ENCODE data around the gene TEX53. TPM values are rescaled to one million over a fixed set of nuclear protein-coding genes. Genes with fewer than 3 reads are reported as not detected.

Gene TEX53
- total RNA-seq, 1 experiment from 2014 or later, result not detected

GRCh38 chr9:114656301-114656700, 1.3 kb downstream of the TEX53 start:
- no peaks in the 10 kb centered on the region for H3K36me3 ChIP-seq (ENCODE audit: control insufficient read depth in 1 of 2, insufficient read depth in 2 of 2, low read length in 2 of 2)
- no peaks in the 10 kb centered on the region for H3K79me2 ChIP-seq (ENCODE audit: insufficient read depth, low read length)
- ATAC-seq (no peak), DNase-seq (ENCODE audit: low read depth, low spot score) (no peak)
- H3K4me2 ChIP-seq (ENCODE audit: low read length), result no peak overlapping the region
- no peak overlapping the region for H3K27ac ChIP-seq (ENCODE audit: low read depth, low read length)
- no peak for TF ChIP-seq FOSL1 (IDR thresholded peaks at IDR 0.05; ENCODE audit: low read depth)
- no peak for TF ChIP-seq SIN3A (IDR thresholded peaks at IDR 0.05; ENCODE audit: low read depth)
- no peak for TF ChIP-seq POLR2AphosphoS5 (IDR thresholded peaks at IDR 0.05; ENCODE audit: low read depth, low read length)
- TF ChIP-seq ZFX (IDR thresholded peaks at IDR 0.05), result no peak
- TF ChIP-seq EZH2phosphoT487 (IDR thresholded peaks at IDR 0.05; ENCODE audit: borderline replicate concordance), result no peak
- no peak for TF ChIP-seq YY1 (IDR thresholded peaks at IDR 0.05; ENCODE audit: extremely low read depth, insufficient replicate concordance, low read depth, low read length)
- TF ChIP-seq SRF (IDR thresholded peaks at IDR 0.05; ENCODE audit: low read depth), result no peak
- TF ChIP-seq MAX (IDR thresholded peaks at IDR 0.05), result no peak
- TF ChIP-seq SP1 (IDR thresholded peaks at IDR 0.05; ENCODE audit: low read depth), result no peak
- TF ChIP-seq CBX3 (IDR thresholded peaks at IDR 0.05; ENCODE audit: low read depth), result no peak
- TF ChIP-seq CEBPB (IDR thresholded peaks at IDR 0.05; ENCODE audit: low read depth), result no peak
- no peak for TF ChIP-seq ZNF274 (IDR thresholded peaks at IDR 0.05; ENCODE audit: low read depth, low read length)
- H3K4me3 ChIP-seq (replicated peaks in 1 of 2; ENCODE audit: low read depth in 1 of 2, low read length in 2 of 2), result no peak overlapping the region
- BruUV-seq (replicated peaks), result no TSS peak
- ChIA-PET CTCF (no interaction called here), RAD21 (ENCODE audit: low non-redundant PET in 1 of 2, low total read pairs in 2 of 2, uncharacterized antibody in 2 of 2, unreplicated experiment in 2 of 2) (no interaction called here), POLR2A (no interaction called here)
- H3K9ac ChIP-seq (ENCODE audit: low read length), result no peak overlapping the region
- intact Hi-C loops (cut with micrococcal nuclease), result no loop called here
- H3K27me3 ChIP-seq (ENCODE audit: insufficient read depth, low read length), result peaks cover 3% of the 10 kb centered on the region; the same call in 1 of the 2 replicates
- H3K9me2 ChIP-seq (ENCODE audit: insufficient read depth), result no peaks in the 10 kb centered on the region
- H3K9me3 ChIP-seq (ENCODE audit: control insufficient read depth in 1 of 2, insufficient read depth in 1 of 2, low read depth in 1 of 2, low read length in 2 of 2), result no peaks in the 10 kb centered on the region
- peaks cover 0 to 5% of the 10 kb centered on the region in 2 experiments; a peak in 2 of 4 replicates for H3K4me1 ChIP-seq (ENCODE audit: control insufficient read depth in 1 of 2, insufficient read depth in 2 of 2, low read length in 2 of 2)
- H4K20me1 ChIP-seq (ENCODE audit: insufficient read depth), result no peaks in the 10 kb centered on the region
- H2AFZ ChIP-seq (ENCODE audit: low read depth, low read length, poor library complexity, severe bottlenecking), result no peak overlapping the region

GRCh38 chr9:114655689-114656088, 1.9 kb downstream of the TEX53 start:
- RAD21 ChIA-PET (ENCODE audit: low non-redundant PET in 1 of 2, low total read pairs in 2 of 2, uncharacterized antibody in 2 of 2, unreplicated experiment in 2 of 2), result no interaction called here
- intact Hi-C loops (cut with micrococcal nuclease), result no loop called here
- ATAC-seq (no peak), DNase-seq (ENCODE audit: low read depth, low spot score) (no peak)
- Histone ChIP-seq H3K79me2 (ENCODE audit: insufficient read depth, low read length) (no peaks in the 10 kb centered on the region), H3K4me3 (replicated peaks in 1 of 2; ENCODE audit: low read depth in 1 of 2, low read length in 2 of 2) (no peak overlapping the region), H2AFZ (ENCODE audit: low read depth, low read length, poor library complexity, severe bottlenecking) (no peak overlapping the region), H4K20me1 (ENCODE audit: insufficient read depth) (no peaks in the 10 kb centered on the region), H3K9ac (ENCODE audit: low read length) (no peak overlapping the region), H3K27me3 (ENCODE audit: insufficient read depth, low read length) (no peaks in the 10 kb centered on the region; the same call in 1 of the 2 replicates), H3K27ac (ENCODE audit: low read depth, low read length) (no peak overlapping the region), H3K9me3 (ENCODE audit: control insufficient read depth in 1 of 2, insufficient read depth in 1 of 2, low read depth in 1 of 2, low read length in 2 of 2) (no peaks in the 10 kb centered on the region), H3K4me1 (ENCODE audit: control insufficient read depth in 1 of 2, insufficient read depth in 2 of 2, low read length in 2 of 2) (peaks cover 0 to 5% of the 10 kb centered on the region in 2 experiments; a peak in 2 of 4 replicates), H3K4me2 (ENCODE audit: low read length) (no peak overlapping the region), H3K36me3 (ENCODE audit: control insufficient read depth in 1 of 2, insufficient read depth in 2 of 2, low read length in 2 of 2) (no peaks in the 10 kb centered on the region), H3K9me2 (ENCODE audit: insufficient read depth) (no peaks in the 10 kb centered on the region)
- POLR2A ChIA-PET, result no interaction called here
- CTCF ChIA-PET, result interaction anchor here (4.0 kb wide), 1 partner anchor 250 kb away, joined by 71 read pairs; no protein-coding TSS in a partner anchor
- BruUV-seq (replicated peaks), result no TSS peak
- no peak for TF ChIP-seq ELF1 (IDR thresholded peaks at IDR 0.05; ENCODE audit: borderline replicate concordance, low read depth)
- no peak for TF ChIP-seq ZFX (IDR thresholded peaks at IDR 0.05)
- no peak for TF ChIP-seq POLR2A (IDR thresholded peaks at IDR 0.05; ENCODE audit: borderline replicate concordance, extremely low read depth, insufficient read depth, insufficient read length)
- no peak for TF ChIP-seq REST (IDR thresholded peaks at IDR 0.05; ENCODE audit: low read depth)
- TF ChIP-seq MAX (IDR thresholded peaks at IDR 0.05), result no peak
- TF ChIP-seq TCF7L2 (IDR thresholded peaks at IDR 0.05; ENCODE audit: borderline replicate concordance, extremely low read depth, insufficient read depth, insufficient read length), result no peak
- no peak for TF ChIP-seq SP1 (IDR thresholded peaks at IDR 0.05; ENCODE audit: low read depth)
- TF ChIP-seq ZNF274 (IDR thresholded peaks at IDR 0.05; ENCODE audit: low read depth, low read length), result no peak
- TF ChIP-seq RAD21 (IDR thresholded peaks at IDR 0.05; ENCODE audit: low read depth), result no peak
- no peak for TF ChIP-seq YY1 (IDR thresholded peaks at IDR 0.05; ENCODE audit: extremely low read depth, insufficient replicate concordance, low read depth, low read length)
- TF ChIP-seq EGR1 (IDR thresholded peaks at IDR 0.05; ENCODE audit: low read depth), result no peak
- no peak for TF ChIP-seq EZH2 (IDR thresholded peaks at IDR 0.05)
- TF ChIP-seq EZH2phosphoT487 (IDR thresholded peaks at IDR 0.05; ENCODE audit: borderline replicate concordance), result no peak
- TF ChIP-seq SRF (IDR thresholded peaks at IDR 0.05; ENCODE audit: low read depth), result no peak
- TF ChIP-seq JUND (IDR thresholded peaks at IDR 0.05), result no peak
